ENCODE results near the gene IL21R. TPM values are rescaled to one million over a fixed set of nuclear protein-coding genes. Genes with fewer than 3 reads are reported as not detected.

Gene IL21R
- total and polyA plus RNA-seq, 9 of the 15 experiments (the other 6 are each of a cell fraction or from before 2014, with no cell fraction given): 0.04 to 0.34 (median 0.18) TPM; not detected in 1

DNA sequence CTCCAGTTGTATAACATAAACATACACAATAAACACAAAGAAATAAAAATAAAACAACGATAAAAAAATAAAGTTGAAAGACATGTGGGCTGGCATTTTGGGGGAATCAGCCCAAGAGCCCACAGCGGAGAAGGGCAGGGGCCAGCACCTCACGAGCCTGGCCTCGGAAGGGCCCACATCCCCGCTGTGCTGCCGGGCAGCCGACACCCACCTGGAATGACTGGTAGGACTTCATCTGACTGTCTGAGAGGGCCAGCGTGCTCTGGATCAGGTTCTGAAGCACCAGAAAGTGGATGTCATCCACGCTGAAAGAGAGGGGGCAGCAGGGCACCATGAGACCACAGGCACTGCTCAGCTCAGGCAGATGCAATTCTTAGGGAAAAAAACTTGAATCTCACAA lies 74.3 kb downstream of the IL21R start:
- Histone ChIP-seq H3K4me2 (ENCODE audit: insufficient read depth, low read length) (no peak overlapping the region), H3K36me3 (ENCODE audit: control insufficient read depth, insufficient read depth, low read length) (peaks cover 89% of the 10 kb centered on the region; the same call in 2 of the 3 replicates), H3K4me1 (replicated peaks in 1 of 2; ENCODE audit: control insufficient read depth in 2 of 2, insufficient read depth in 2 of 2, low read length in 2 of 2) (peaks cover 0 to 10% of the 10 kb centered on the region in 2 experiments; a peak in 3 of 5 replicates), H4K20me1 (replicated peaks; ENCODE audit: control insufficient read depth, insufficient read depth, low read length) (0 out of 2 replicates have a peak, but pooled peaks cover 5% of the 10 kb centered on the region), H3K27me3 (ENCODE audit: control insufficient read depth in 2 of 2, insufficient read depth in 2 of 2, low read length in 2 of 2) (no peaks in the 10 kb centered on the region), H3K9ac (ENCODE audit: insufficient read depth in 1 of 2, low read depth in 2 of 2, low read length in 2 of 2) (no peak overlapping the region), H3K27ac (ENCODE audit: extremely low read depth, low read depth, low read length) (no peak overlapping the region), H3K79me2 (ENCODE audit: control insufficient read depth, insufficient read depth, low read length) (no peaks in the 10 kb centered on the region), H3K9me1 (ENCODE audit: control insufficient read depth, insufficient read depth, low read length) (no peaks in the 10 kb centered on the region), H3K4me3 (no peak overlapping the region), H3K9me3 (replicated peaks; ENCODE audit: control insufficient read depth, insufficient read depth, low read depth, low read length) (no peaks in the 10 kb centered on the region), H2AFZ (ENCODE audit: low read depth, low read length) (no peak overlapping the region)
- ChIA-PET CTCF (ENCODE audit: low intra/inter-chr PET ratio) (no interaction called here), POLR2A (interaction anchor here (1.3 kb wide), 1 partner anchor 9 kb away, joined by 3 read pairs; no protein-coding TSS in a partner anchor)
- in situ Hi-C loops (cut with MboI) (no loop called here), intact Hi-C loops (cut with micrococcal nuclease) (no loop called here)
- 91% methylated on average over 8 of the region's 9 CpGs for WGBS (ENCODE audit: insufficient coverage, low coverage, missing lambda C conversion rate)
- TF ChIP-seq VEZF1 (CRISPR knock-in tag; IDR thresholded peaks at IDR 0.05): no peak
- no peak for TF ChIP-seq ARID2 (IDR thresholded peaks at IDR 0.05)
- TF ChIP-seq, protein P1, sequence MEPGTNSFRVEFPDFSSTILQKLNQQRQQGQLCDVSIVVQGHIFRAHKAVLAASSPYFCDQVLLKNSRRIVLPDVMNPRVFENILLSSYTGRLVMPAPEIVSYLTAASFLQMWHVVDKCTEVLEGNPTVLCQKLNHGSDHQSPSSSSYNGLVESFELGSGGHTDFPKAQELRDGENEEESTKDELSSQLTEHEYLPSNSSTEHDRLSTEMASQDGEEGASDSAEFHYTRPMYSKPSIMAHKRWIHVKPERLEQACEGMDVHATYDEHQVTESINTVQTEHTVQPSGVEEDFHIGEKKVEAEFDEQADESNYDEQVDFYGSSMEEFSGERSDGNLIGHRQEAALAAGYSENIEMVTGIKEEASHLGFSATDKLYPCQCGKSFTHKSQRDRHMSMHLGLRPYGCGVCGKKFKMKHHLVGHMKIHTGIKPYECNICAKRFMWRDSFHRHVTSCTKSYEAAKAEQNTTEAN (CRISPR knock-in tag; IDR thresholded peaks at IDR 0.05): no peak
- TF ChIP-seq NCOA1 (IDR thresholded peaks at IDR 0.05; ENCODE audit: low read depth): no peak
- TF ChIP-seq, protein P2, sequence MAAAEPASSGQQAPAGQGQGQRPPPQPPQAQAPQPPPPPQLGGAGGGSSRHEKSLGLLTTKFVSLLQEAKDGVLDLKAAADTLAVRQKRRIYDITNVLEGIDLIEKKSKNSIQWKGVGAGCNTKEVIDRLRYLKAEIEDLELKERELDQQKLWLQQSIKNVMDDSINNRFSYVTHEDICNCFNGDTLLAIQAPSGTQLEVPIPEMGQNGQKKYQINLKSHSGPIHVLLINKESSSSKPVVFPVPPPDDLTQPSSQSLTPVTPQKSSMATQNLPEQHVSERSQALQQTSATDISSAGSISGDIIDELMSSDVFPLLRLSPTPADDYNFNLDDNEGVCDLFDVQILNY (CRISPR knock-in tag; IDR thresholded peaks at IDR 0.05): no peak
- ATAC-seq (no peak), DNase-seq (ENCODE audit: extremely low read depth in 1 of 4, low spot score in 3 of 4) (no peak), FAIRE-seq (no peak)
- no TSS peak for BruUV-seq (replicated peaks)
